GM23338 (cell line): ENCODE measurements around the gene CCDC194. TPM values are rescaled to one million over a fixed set of nuclear protein-coding genes. Genes with fewer than 3 reads are reported as not detected.
A peak's percentile ranks its signal among the peaks of the same experiment; 100 is the strongest.

ENCODE experiments used
- ATAC-seq: fragments of 200-7000 bp; cut with Tn5 transposase; 3 replicates; pipeline ENCODE4 v1.9.1; 2020
- DNase-seq: peaks from one replicate; pipeline ENCODE4 v3.0.0-alpha.2; 2015; ENCODE audit warnings: low spot score
- H2AFZ ChIP-seq: fragments of 200-600 bp; sonication (generic); 2 replicates; pipeline ENCODE4 v1.8.0; 2016; ENCODE audit warnings: antibody characterized with exemption, mild to moderate bottlenecking, moderate library complexity
- H3F3A ChIP-seq: fragments of 200-600 bp; sonication (generic); replicated peaks from 2 replicates; pipeline ENCODE4 v1.8.0; 2017; ENCODE audit warnings: antibody characterized with exemption, mixed run types, low read depth
- H3K27ac ChIP-seq: fragments of 200-600 bp; sonication (generic); 2 replicates; pipeline ENCODE4 v1.6.1; 2016; ENCODE audit warnings: low read depth
- H3K27me3 ChIP-seq: fragments of 200-600 bp; sonication (generic); 2 replicates; pipeline ENCODE4 v1.8.0; 2016; ENCODE audit warnings: mild to moderate bottlenecking, mixed run types, moderate library complexity; ENCODE audit not compliant: insufficient read depth
- H3K36me3 ChIP-seq: fragments of 200-600 bp; sonication (generic); 2 replicates; pipeline ENCODE4 v1.8.0; 2016; ENCODE audit warnings: mild to moderate bottlenecking; ENCODE audit not compliant: insufficient read depth
- H3K4me1 ChIP-seq: fragments of 200-600 bp; sonication (generic); 2 replicates; pipeline ENCODE4 v1.8.0; 2016; ENCODE audit warnings: mild to moderate bottlenecking, moderate library complexity; ENCODE audit not compliant: insufficient read depth
- H3K4me2 ChIP-seq: fragments of 200-600 bp; sonication (generic); 2 replicates; pipeline ENCODE4 v1.7.1; 2017; ENCODE audit warnings: mixed run types
- H3K4me3 ChIP-seq: fragments of 200-600 bp; sonication (generic); 2 replicates; pipeline ENCODE4 v1.6.1; 2016; ENCODE audit warnings: mixed run types
- H3K79me2 ChIP-seq: fragments of 200-600 bp; sonication (generic); replicated peaks from 2 replicates; pipeline ENCODE4 v1.8.0; 2017; ENCODE audit warnings: mild to moderate bottlenecking; ENCODE audit not compliant: insufficient read depth
- H3K9me2 ChIP-seq: fragments of 200-600 bp; sonication (generic); 2 replicates; pipeline ENCODE4 v1.8.0; 2017; ENCODE audit not compliant: insufficient read depth
- H4K20me1 ChIP-seq: fragments of 200-600 bp; sonication (generic); replicated peaks from 2 replicates; pipeline ENCODE4 v1.8.0; 2017; ENCODE audit warnings: mild to moderate bottlenecking; ENCODE audit not compliant: insufficient read depth
- H3K27ac Mint-ChIP-seq: 2 replicates; pipeline ENCODE4 v1.8.0; 2020; ENCODE audit warnings: inconsistent platforms, mild to moderate bottlenecking, moderate library complexity, mixed read lengths
- H3K27me3 Mint-ChIP-seq: 3 replicates; pipeline ENCODE4 v1.8.0; 2022; ENCODE audit warnings: low read depth, mild to moderate bottlenecking, moderate library complexity, mixed read lengths, inconsistent platforms; ENCODE audit not compliant: insufficient read depth, poor library complexity
- H3K36me3 Mint-ChIP-seq: 3 replicates; pipeline ENCODE4 v1.8.0; 2021; ENCODE audit warnings: low read depth, mild to moderate bottlenecking, inconsistent platforms, moderate library complexity, mixed read lengths
- H3K4me1 Mint-ChIP-seq: 3 replicates; pipeline ENCODE4 v1.8.0; 2020; ENCODE audit warnings: mild to moderate bottlenecking, inconsistent platforms, mixed read lengths
- H3K4me3 Mint-ChIP-seq: 3 replicates; pipeline ENCODE4 v1.8.0; 2021; ENCODE audit warnings: moderate library complexity, mild to moderate bottlenecking, inconsistent platforms, mixed read lengths
- H3K9me3 Mint-ChIP-seq: 3 replicates; pipeline ENCODE4 v1.8.0; 2020; ENCODE audit warnings: moderate library complexity, mild to moderate bottlenecking, inconsistent platforms, mixed read lengths
- CREB1 ChIP-seq: fragments of 250-450 bp; sonication (Bioruptor Pico); IDR thresholded peaks from 2 replicates; pipeline ENCODE4 v1.5.0; 2020; ENCODE audit warnings: low read depth, mild to moderate bottlenecking, moderate library complexity
- EZH2 ChIP-seq: fragments of 200-600 bp; sonication (generic); IDR thresholded peaks from one replicate; pipeline ENCODE4 v1.8.0; 2017; ENCODE audit warnings: antibody characterized with exemption, mild to moderate bottlenecking, low read depth; ENCODE audit not compliant: unreplicated experiment
- JUNB ChIP-seq: IDR thresholded peaks from one replicate; pipeline ENCODE4 v1.6.1; 2016; ENCODE audit warnings: antibody characterized with exemption; ENCODE audit not compliant: unreplicated experiment
- POLR2AphosphoS5 ChIP-seq: IDR thresholded peaks from 2 replicates; pipeline ENCODE4 v1.6.1; 2016; ENCODE audit warnings: antibody characterized with exemption, low read depth
- REST ChIP-seq: IDR thresholded peaks from one replicate; pipeline ENCODE4 v1.6.1; 2018; ENCODE audit warnings: antibody characterized with exemption; ENCODE audit not compliant: unreplicated experiment
- ZNF114 ChIP-seq: fragments of 250-450 bp; sonication (Bioruptor Pico); IDR thresholded peaks from 2 replicates; pipeline ENCODE4 v1.5.0; 2020; ENCODE audit warnings: mild to moderate bottlenecking, moderate library complexity
- ZNF462 ChIP-seq: fragments of 250-450 bp; sonication (Bioruptor Pico); IDR thresholded peaks from 2 replicates; pipeline ENCODE4 v1.5.0; 2020; ENCODE audit warnings: mild to moderate bottlenecking, moderate library complexity
- polyA plus RNA-seq: library from polyadenylated mRNA; unstranded; fragments of >200 nt; fragmentation: Nextera tagmentation; extraction: Ambion mirVana; gene quantifications from 2 replicates; pipeline ENCODE4 v1.2.1, GENCODE V29; 2016
- total RNA-seq: library from RNA; depleted of rRNA; stranded (reverse); fragments of >200 nt; shearing (Covaris generic); gene quantifications from 2 replicates; pipeline ENCODE4 v1.2.3, GENCODE V29; 2014

The CCDC194 gene
- total and polyA plus RNA-seq, 2 experiments from 2014 or later: 0.49 TPM; not detected in 1

GRCh38 chr19:17436874-17437267, 42.9 kb upstream of the CCDC194 start:
- Histone ChIP-seq H2AFZ (no peak overlapping the region), H4K20me1 (no peaks in the 10 kb centered on the region), H3K9me2 (no peaks in the 10 kb centered on the region), H3K4me2 (no peak overlapping the region), H3F3A (no peaks in the 10 kb centered on the region), H3K27me3 (no peaks in the 10 kb centered on the region), H3K4me1 (no peaks in the 10 kb centered on the region), H3K36me3 (no peaks in the 10 kb centered on the region), H3K79me2 (no peaks in the 10 kb centered on the region), H3K27ac (no peak overlapping the region), H3K4me3 (no peak overlapping the region)
- ATAC-seq (no peak), DNase-seq (peak; percentile 10)
- Mint-ChIP-seq H3K27me3 (peaks cover 9% of the 10 kb centered on the region), H3K4me3 (no peak overlapping the region), H3K4me1 (no peaks in the 10 kb centered on the region), H3K9me3 (peaks cover 6% of the 10 kb centered on the region; the same call in 2 of the 3 replicates), H3K36me3 (no peaks in the 10 kb centered on the region), H3K27ac (no peak overlapping the region)
- no peak for TF ChIP-seq JUNB
- TF ChIP-seq ZNF114: no peak
- TF ChIP-seq ZNF462 (CRISPR knock-in tag): no peak
- no peak for TF ChIP-seq EZH2
- TF ChIP-seq POLR2AphosphoS5: no peak
- TF ChIP-seq CREB1 (CRISPR knock-in tag): no peak
- TF ChIP-seq REST: no peak
